Stimulated activated CD8-positive, alpha-beta memory T cell treated with anti-CD3 and anti-CD28 coated beads, Interleukin-7, amount 100 ng/mL, for 1 hour (primary cell): ENCODE results near the gene SCTR.

Experiments used
- DNase-seq, 2 donors: peaks; one replicate each; pipeline ENCODE4 v3.0.0-alpha.2; 2020; ENCODE audit warnings: low read depth in 2 of 2

SCTR gene

DNA sequence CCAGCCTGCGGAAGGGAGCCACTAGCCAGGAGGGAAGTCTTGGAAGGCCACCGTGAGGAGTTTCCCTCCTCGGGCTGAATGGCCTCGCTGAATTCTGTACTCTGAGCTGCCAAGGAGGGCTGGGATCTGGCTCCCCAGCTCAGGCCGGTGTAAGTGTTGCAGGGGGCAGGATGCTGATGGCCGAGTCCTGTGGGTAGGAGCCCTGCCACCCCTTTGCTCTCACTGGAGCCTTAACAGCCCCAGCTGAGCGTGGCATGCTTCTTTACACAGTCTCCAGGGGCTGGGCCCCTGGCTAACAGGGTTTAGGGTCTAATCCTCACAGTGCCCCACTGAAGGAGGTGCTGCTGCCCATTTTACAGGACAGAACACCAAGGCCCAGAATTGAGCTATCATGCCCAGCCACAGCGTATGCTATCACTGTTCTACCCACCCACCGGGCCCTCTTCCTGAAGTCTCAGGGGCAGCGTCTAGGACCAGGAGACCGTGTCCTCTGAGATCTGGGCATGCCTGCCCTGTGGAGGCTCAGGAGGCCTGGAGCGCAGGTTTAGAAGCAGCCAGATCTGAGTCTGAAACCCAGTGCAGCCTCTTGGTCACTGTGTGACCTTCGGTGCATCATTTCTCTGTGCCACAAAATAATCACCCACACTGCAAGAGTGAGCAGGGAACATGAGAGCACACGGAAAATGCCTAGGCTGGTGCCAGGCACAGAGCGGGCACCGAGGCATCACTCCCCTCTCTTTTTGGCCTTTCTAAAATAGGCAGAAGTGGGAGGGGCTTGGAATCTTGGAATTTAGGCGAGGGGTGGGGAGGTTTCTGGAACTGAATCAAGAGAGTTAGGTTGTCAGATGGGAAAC, 49.7 kb downstream of the SCTR start:
- no peak for DNase-seq

DNA sequence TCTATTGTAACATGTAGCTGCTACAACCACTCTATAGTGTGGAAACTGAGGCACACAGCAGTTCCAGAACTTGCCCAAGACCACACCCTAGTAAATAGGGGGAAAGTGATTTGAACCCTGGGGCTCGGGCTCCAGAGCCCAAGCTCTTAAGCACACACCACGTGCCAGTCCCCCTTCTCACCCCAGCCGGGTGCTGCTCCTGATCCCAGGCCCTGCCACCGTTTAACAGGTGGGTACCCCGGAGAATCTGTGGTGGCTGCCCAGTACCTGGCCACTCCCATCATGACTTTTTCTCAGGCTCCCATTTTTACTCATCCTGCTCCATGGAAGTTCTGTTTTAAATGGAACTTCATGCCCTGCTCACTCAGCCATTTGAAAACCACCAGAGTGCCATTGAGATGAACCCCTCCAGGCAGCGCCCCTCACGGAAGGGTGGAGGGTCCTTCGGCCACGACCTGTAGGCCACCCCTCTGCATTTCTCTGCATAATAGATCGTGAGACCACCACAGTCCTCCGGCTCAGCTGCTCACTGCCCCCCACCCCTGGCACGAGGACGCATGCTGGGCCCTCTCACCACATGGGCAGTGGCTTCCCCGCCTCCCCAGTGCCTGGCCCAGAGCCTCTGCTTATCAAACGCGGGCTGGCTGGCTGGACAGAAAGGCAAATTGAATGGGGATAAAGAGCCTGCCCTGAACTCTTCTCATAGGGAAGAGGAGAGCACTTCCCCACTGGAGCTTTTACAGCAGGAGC, 50.5 kb downstream of the SCTR start:
- DNase-seq = no peak

GRCh38 chr2:119472749-119473148, 51.5 kb downstream of the SCTR start:
- DNase-seq = no peak

- no peak for DNase-seq
These were observed 54.5 kb downstream of the SCTR start for GRCh38 chr2:119469661-119470297.

- no peak for DNase-seq
These were observed 55.2 kb downstream of the SCTR start for GRCh38 chr2:119469131-119469530.

GRCh38 chr2:119468154-119468955, 55.9 kb downstream of the SCTR start:
- no peak for DNase-seq

- no peak for DNase-seq
These were observed 57.9 kb downstream of the SCTR start for GRCh38 chr2:119466373-119466772.

DNA sequence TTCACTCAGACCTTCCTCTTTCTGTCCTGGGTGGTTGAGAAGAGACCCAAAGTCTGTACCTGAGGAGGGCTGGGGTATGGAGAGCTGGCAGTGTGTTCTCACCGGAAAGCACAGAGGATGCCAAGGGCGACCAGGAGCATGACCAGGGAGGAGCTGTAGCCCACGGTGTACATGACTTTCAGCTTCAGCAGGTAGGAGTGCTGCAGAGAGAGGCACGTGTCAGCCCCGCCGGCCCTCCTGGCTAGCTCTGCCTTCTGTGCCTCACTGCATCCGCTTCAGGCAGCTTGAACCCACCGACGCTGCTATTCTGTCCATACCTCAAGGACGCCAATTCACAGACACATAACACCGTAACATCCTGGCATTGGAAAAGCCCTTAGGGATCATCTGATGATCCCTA, 58.6 kb downstream of the SCTR start:
- DNase-seq = no peak

GRCh38 chr2:119464981-119465380, 59.3 kb downstream of the SCTR start:
- no peak for DNase-seq

DNA sequence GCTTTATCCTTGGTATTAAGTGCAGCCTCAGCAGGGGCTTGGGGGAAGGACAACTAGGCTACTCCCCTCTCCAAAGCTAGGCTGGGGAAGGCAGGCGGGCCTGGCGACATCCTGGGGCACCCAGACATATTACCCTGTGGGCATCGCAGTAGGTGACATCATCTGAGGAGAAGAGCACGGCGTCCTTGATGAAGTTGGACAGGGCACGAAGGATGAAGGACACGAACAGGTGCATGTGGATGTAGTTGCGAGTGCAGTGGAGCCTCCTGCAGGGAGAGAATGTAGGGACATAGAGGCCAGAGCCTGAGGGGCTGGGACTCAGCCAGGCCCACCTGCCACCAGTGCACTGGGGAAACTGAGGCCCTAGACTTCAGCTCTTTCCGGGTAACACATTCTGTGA, 60.3 kb downstream of the SCTR start:
- DNase-seq = no peak

- DNase-seq = no peak
These were observed 61.1 kb downstream of the SCTR start for GRCh38 chr2:119463136-119463535.

DNA sequence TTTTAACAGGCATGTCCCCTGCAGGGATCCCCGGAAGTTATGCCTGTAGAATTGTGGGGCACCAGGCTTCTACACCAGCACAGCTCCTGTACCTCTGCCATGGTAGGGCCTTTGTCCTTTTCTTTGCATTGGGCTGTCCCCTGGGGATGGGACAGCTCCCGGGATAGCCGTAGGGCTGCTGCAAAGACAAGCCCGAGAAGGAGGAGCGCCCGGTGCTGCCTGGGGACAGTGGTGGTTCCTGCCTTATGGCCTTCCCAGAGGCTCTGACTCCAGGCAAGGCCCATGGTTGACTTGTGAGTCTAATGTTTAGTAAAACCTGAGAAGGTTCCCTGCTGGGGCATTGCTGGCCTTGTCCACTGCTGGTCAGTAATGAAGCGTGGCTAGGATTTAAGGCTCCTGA, 61.7 kb downstream of the SCTR start:
- DNase-seq = no peak

DNA sequence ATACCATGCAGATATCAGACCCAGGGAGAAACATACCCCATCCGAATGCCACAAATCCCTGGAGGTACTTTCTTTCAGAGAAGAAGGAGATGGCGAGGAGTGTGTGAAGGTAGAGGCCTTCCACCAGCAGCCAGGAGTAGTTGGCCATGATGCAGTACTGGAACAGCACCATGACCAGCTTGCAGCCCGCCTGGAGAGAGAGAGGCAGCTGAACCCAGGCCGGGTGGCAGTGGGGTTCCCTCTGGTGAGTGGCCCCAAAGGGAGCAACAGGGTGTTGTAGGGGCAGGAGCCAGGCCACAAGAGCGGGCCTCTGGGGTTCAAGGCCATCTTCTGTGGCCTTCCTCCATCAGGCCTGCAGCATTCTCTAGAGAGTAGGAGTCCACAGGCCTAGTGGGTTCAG, 62.5 kb downstream of the SCTR start:
- DNase-seq = no peak

DNA sequence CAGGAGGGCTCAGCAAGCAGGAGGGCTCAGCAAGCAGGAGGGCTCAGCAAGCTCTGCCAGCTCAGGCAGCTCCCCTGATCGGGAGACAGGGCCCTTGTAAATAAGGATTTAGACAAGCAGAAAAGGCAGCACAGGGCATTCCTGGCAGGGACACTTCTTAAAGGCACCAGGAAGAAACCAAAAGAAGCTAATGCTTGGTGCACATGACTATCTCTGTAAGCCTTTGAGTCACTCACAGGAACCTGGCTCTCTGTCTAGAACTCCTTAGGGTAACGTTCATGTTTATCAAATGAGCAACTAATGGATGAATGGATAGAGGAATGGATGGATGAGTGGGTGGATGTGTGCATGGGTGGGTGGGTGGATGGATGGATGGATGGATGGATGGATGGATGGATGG, 64.2 kb downstream of the SCTR start:
- DNase-seq = no peak

- DNase-seq = no peak
These were observed 69.1 kb downstream of the SCTR start for GRCh38 chr2:119455066-119455718.

DNA sequence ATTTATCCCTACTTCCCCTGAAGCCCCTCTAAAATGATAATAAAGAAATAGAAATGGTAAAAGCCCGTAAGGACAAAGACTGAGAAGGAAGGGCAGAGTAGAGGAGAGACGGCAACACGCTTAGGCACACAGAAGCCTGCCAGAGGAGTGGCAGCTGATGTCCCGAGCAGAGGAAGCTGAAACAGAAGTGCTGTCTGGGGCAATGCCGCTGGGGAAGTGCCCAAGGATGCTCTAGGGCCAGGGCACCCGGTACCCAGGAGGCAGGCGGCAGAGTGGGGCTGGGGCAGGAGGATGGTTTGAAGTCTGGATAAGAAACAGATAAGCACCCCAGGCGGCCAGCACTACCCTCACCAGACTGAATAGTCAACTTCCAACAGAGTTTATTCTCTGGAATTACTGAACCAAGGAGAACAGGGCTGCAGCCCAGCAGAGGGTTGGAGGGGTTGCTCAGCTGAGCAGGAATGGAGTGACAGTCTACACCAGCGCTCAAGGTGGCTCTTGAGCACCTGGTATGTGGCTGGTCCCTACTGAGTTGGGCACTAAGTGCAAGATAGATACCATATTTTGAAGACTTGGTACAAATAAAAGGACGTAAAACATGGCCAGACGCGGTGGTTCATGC, 70.2 kb downstream of the SCTR start:
- no peak for DNase-seq

DNA sequence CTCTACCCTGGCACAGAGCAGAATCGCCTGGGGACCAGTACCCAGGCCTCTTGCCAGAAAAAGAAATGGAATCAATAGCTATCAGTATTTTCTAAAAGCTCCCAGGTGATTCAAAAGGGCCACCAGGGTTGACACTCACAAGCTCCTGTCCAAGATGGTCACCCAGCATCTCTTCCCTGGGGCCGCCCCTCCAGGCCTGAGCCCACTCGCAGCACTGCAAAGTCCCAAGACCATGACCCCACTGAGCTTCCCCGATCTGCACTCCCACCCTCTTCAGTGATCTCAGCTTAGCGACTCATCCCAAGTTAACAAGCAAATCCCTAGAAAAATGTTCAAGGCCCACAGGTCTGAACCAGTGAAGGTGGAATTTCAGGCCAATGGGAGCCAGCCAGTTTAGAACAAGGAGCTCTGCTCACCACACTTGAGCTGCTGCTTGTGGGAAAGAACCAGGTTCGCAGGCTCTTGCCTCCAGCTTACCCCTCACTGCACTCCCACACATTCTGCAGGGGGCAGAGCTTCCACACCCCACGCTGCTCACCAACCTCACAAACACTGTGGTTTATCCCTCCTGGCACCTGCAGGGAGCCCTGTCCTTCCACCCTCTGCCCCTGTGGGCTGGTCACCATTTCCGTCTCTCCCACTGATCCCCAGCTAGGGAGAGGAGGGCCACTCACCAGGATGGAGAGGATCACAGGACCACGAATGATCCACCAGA, 72.8 kb downstream of the SCTR start:
- DNase-seq = no peak

DNA sequence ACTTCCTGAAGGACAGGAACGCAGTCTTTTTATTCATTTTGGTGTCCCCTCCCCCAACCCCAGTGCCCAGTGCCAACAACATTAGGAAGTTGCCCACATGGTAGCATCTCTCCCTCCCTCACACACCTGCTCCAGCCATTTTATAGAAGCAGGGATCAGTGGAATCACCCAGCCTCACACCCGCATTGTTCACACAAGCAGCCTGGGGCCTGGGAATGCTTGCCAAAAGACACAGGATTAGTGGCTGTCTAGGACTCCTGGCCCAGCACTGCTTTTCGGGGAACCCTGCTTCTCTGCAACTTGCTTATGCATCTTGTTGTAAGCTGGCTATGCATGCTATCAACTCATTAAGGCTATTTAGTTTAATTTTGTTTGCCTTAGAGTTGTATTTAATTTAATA, 74.8 kb downstream of the SCTR start:
- DNase-seq = no peak

- no peak for DNase-seq
These were observed 75.7 kb downstream of the SCTR start for GRCh38 chr2:119448427-119449141.

GRCh38 chr2:119446037-119446436, 78.2 kb downstream of the SCTR start:
- DNase-seq = no peak
